Tibial nerve (tissue), 4 donors: ENCODE measurements around the gene CFAP251.

Experiments
- CTCF ChIP-seq, 5 experiments: fragments of 200-600 bp in 3 of 5; fragments of 450-650 bp in 2 of 5; sonication (generic) in 3 of 5; IDR thresholded peaks; one replicate each; pipeline ENCODE4 v1.5.1; 2016 to 2019; ENCODE audit warnings: antibody characterized with exemption in 5 of 5, mild to moderate bottlenecking in 3 of 5, moderate library complexity in 2 of 5
- EP300 ChIP-seq, 2 donors: sonication (generic); formaldehyde crosslinking; IDR thresholded peaks; one replicate each; pipeline ENCODE4 v1.6.1; 2017; ENCODE audit warnings: antibody characterized with exemption in 2 of 2, mild to moderate bottlenecking in 1 of 2
- POLR2A ChIP-seq, 2 donors: fragments of 450-650 bp; IDR thresholded peaks; one replicate each; pipeline ENCODE4 v1.6.1; 2017; ENCODE audit warnings: antibody characterized with exemption in 2 of 2, mild to moderate bottlenecking in 2 of 2, moderate library complexity in 2 of 2

GRCh38 chr12:121932914-121933521, 14.6 kb downstream of the CFAP251 start:
- TF ChIP-seq POLR2A (IDR thresholded peaks at IDR 0.05): no peak
- no peak for TF ChIP-seq CTCF (IDR thresholded peaks at IDR 0.05)
- no peak for TF ChIP-seq EP300 (IDR thresholded peaks at IDR 0.05)
